ENCODE results near the gene SCN9A.

DNA sequence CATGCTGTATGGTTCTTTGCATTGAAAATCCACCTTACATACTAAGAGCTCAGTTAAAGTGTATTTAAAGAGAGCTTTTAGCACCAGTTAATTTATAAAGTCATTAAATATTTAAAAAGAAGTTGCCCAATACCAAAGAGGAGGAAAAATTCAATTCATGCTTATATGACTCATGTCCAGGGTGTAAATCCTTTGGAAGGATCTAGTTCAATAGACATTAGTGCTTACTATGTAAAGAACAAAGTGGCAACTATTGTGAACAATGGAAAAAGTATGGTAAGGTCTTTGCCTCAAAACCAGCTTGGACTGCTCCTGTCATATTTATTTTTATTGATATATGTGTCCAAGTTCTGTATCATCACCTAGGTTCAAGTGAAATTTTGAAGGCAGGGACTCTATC lies 90.5 kb downstream of the SCN9A start:
- no peak for TF ChIP-seq EP300 (IDR thresholded peaks at IDR 0.05)
- TF ChIP-seq, protein P1, sequence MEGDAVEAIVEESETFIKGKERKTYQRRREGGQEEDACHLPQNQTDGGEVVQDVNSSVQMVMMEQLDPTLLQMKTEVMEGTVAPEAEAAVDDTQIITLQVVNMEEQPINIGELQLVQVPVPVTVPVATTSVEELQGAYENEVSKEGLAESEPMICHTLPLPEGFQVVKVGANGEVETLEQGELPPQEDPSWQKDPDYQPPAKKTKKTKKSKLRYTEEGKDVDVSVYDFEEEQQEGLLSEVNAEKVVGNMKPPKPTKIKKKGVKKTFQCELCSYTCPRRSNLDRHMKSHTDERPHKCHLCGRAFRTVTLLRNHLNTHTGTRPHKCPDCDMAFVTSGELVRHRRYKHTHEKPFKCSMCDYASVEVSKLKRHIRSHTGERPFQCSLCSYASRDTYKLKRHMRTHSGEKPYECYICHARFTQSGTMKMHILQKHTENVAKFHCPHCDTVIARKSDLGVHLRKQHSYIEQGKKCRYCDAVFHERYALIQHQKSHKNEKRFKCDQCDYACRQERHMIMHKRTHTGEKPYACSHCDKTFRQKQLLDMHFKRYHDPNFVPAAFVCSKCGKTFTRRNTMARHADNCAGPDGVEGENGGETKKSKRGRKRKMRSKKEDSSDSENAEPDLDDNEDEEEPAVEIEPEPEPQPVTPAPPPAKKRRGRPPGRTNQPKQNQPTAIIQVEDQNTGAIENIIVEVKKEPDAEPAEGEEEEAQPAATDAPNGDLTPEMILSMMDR (IDR thresholded peaks at IDR 0.05) = no peak
